Neuronal stem cell (in vitro differentiated cells): ENCODE data around the gene C6orf52.
A peak's percentile ranks its signal among the peaks of the same experiment; 100 is the strongest.
"Not testable (repeated sequence)": the region's sequence is repeated elsewhere in the genome, so short reads cannot be mapped to it uniquely, and the experiment has no call there.

Experiments used
- DNase-seq: peaks from one replicate; pipeline ENCODE4 v3.0.0-alpha.2; 2013; ENCODE audit warnings: low spot score
- H2AFZ ChIP-seq: one replicate; pipeline ENCODE4 v1.6.1; 2013; ENCODE audit warnings: mild to moderate bottlenecking, low read length, inconsistent platforms
- H2AK5ac ChIP-seq: 2 replicates; pipeline ENCODE4 v1.6.1; 2013; ENCODE audit warnings: low read depth, mild to moderate bottlenecking, inconsistent platforms, low read length, moderate library complexity, mixed read lengths
- H2BK120ac ChIP-seq: 2 replicates; pipeline ENCODE4 v1.6.1; 2013; ENCODE audit warnings: low read depth, mild to moderate bottlenecking, inconsistent platforms, low read length, moderate library complexity, mixed read lengths
- H2BK12ac ChIP-seq: one replicate; pipeline ENCODE4 v1.6.1; 2013; ENCODE audit warnings: low read length, inconsistent platforms
- H2BK15ac ChIP-seq: 2 replicates; pipeline ENCODE4 v1.6.1; 2013; ENCODE audit warnings: mild to moderate bottlenecking, low read length, inconsistent platforms, mixed read lengths
- H2BK5ac ChIP-seq: one replicate; pipeline ENCODE4 v1.6.1; 2013; ENCODE audit warnings: inconsistent platforms, mild to moderate bottlenecking, low read length, moderate library complexity
- H3K14ac ChIP-seq: one replicate; pipeline ENCODE4 v1.6.1; 2013; ENCODE audit warnings: low read length, inconsistent platforms
- H3K18ac ChIP-seq: 2 replicates; pipeline ENCODE4 v1.6.1; 2013; ENCODE audit warnings: low read length, inconsistent platforms
- H3K23ac ChIP-seq: 2 replicates; pipeline ENCODE4 v1.6.1; 2013; ENCODE audit warnings: low read depth, mild to moderate bottlenecking, mixed read lengths, low read length, inconsistent platforms; ENCODE audit not compliant: poor library complexity
- H3K27ac ChIP-seq: replicated peaks from 3 replicates; pipeline ENCODE4 v1.5.1; 2013; ENCODE audit warnings: low read length, inconsistent platforms
- H3K27me3 ChIP-seq, 3 experiments: 2 replicates each; pipeline ENCODE4 v1.6.1; 2013; ENCODE audit warnings: low read length in 3 of 3, mild to moderate bottlenecking in 2 of 3, inconsistent platforms in 1 of 3, low read depth in 1 of 3, mixed read lengths in 1 of 3, moderate library complexity in 1 of 3; ENCODE audit not compliant: control insufficient read depth in 3 of 3, insufficient read depth in 3 of 3
- H3K36me3 ChIP-seq, 2 donors: replicated peaks in 1 of 2; 2 replicates each; pipeline ENCODE4 v1.6.1; 2013; ENCODE audit warnings: low read length in 2 of 2; ENCODE audit not compliant: control insufficient read depth in 2 of 2, insufficient read depth in 2 of 2
- H3K4ac ChIP-seq: 2 replicates; pipeline ENCODE4 v1.6.1; 2013; ENCODE audit warnings: inconsistent platforms, mild to moderate bottlenecking, low read length, moderate library complexity
- H3K4me1 ChIP-seq, 2 donors: 1 replicate in 1 of 2; 2 replicates in 1 of 2; pipeline ENCODE4 v1.6.1; 2013; ENCODE audit warnings: low read length in 2 of 2, low read depth in 1 of 2; ENCODE audit not compliant: control insufficient read depth in 2 of 2, insufficient read depth in 1 of 2
- H3K4me2 ChIP-seq: one replicate; pipeline ENCODE4 v1.6.1; 2013; ENCODE audit warnings: mild to moderate bottlenecking, low read length, inconsistent platforms; ENCODE audit not compliant: insufficient read depth, poor library complexity, severe bottlenecking
- H3K4me3 ChIP-seq, 2 donors: 2 replicates each; pipeline ENCODE4 v1.5.1; 2013; ENCODE audit warnings: low read length in 2 of 2, mild to moderate bottlenecking in 2 of 2, inconsistent platforms in 1 of 2, moderate library complexity in 1 of 2
- H3K79me1 ChIP-seq: one replicate; pipeline ENCODE4 v1.6.1; 2013; ENCODE audit warnings: low read depth, mild to moderate bottlenecking, inconsistent platforms, low read length, moderate library complexity
- H3K9ac ChIP-seq: one replicate; pipeline ENCODE4 v1.6.1; 2013; ENCODE audit warnings: mild to moderate bottlenecking, low read depth, low read length, inconsistent platforms; ENCODE audit not compliant: poor library complexity
- H3K9me3 ChIP-seq, 2 donors: replicated peaks in 1 of 2; 2 replicates each; pipeline versions ENCODE3 to v1.6.1; 2013; ENCODE audit warnings: low read length in 2 of 2, mild to moderate bottlenecking in 2 of 2, inconsistent platforms in 1 of 2, low read depth in 1 of 2, mixed read lengths in 1 of 2, moderate library complexity in 1 of 2; ENCODE audit not compliant: control insufficient read depth in 2 of 2, insufficient read depth in 1 of 2
- H4K8ac ChIP-seq: one replicate; pipeline ENCODE4 v1.6.1; 2013; ENCODE audit warnings: low read depth, mild to moderate bottlenecking, inconsistent platforms, low read length, moderate library complexity
- H4K91ac ChIP-seq: one replicate; pipeline ENCODE4 v1.6.1; 2013; ENCODE audit warnings: low read length, low read depth, mild to moderate bottlenecking, inconsistent platforms; ENCODE audit not compliant: poor library complexity
- WGBS, 2 donors: extraction: QIAGEN DNeasy Blood & Tissue Kit; methylation state at CpG; one replicate each; pipeline ENCODE4 v1.1.7; 2013; ENCODE audit warnings: missing lambda C conversion rate in 2 of 2, mixed read lengths in 1 of 2; ENCODE audit not compliant: insufficient read length in 2 of 2, insufficient replicate concordance in 1 of 2; ENCODE audit errors: extremely low coverage in 2 of 2; 5-methylcytosine and 5-hydroxymethylcytosine counted together

C6orf52 gene

DNA sequence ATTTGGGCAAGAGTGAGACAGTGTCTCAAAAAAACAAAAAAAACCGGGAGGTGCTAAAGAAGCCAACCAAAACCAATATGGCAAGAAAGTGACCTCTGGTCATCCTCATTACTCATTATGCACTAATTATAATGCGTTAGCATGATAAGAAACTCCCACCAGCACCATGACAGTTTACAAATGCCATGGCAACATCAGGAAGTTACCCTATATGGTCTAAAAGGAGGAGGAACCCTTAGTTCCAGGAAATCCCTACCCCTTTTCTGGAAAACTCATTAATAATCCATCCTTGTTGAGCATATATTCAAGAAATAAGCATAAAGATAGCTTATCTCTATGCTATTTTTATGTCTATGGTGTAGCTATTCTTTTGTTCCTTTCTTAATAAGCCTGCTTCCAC lies 31.7 kb downstream of the C6orf52 start:
- Histone ChIP-seq H3K4ac (no peak overlapping the region), H3K36me3 (no peaks in the 10 kb centered on the region), H3K4me2 (no peak overlapping the region), H3K9ac (no peak overlapping the region), H3K14ac (no peak overlapping the region), H4K91ac (no peak overlapping the region), H3K18ac (no peak overlapping the region), H3K79me1 (no peaks in the 10 kb centered on the region), H2AFZ (no peak overlapping the region), H3K4me1 (no peaks in the 10 kb centered on the region), H3K23ac (no peak overlapping the region), H2BK15ac (no peak overlapping the region), H2BK5ac (no peak overlapping the region), H3K9me3 (peaks cover 0 to 2% of the 10 kb centered on the region in 2 donors), H2AK5ac (no peak overlapping the region), H2BK120ac (no peak overlapping the region), H4K8ac (no peak overlapping the region), H2BK12ac (no peak overlapping the region), H3K27ac (no peak overlapping the region), H3K4me3 (no peak overlapping the region), H3K27me3 (no peaks in the 10 kb centered on the region)
- DNase-seq = no peak
- WGBS, 2 donors = no CpG with 5 or more reads among the region's 2 CpGs

DNA sequence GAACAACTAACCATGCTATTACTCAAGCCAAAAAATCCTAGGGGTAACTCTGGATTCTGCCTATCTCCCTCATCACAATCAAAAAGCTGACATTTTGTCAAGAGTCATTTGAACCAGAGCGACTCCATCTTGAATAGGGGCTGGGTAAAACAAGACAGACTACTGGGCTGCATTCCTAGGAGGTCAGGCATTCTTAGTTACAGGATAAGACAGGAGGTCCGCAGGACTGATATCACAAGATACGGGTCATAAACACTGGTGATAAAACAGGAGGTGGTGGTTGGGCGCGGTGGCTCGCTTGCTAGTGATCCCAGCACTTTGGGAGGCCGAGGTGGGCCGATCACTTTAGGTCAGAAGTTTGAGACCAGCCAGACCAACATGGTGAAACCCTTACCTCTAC lies 32.2 kb downstream of the C6orf52 start:
- DNase-seq = no peak
- Histone ChIP-seq H3K9me3 (peaks cover 0 to 2% of the 10 kb centered on the region in 2 donors), H3K36me3 (no peaks in the 10 kb centered on the region), H2BK120ac (no peak overlapping the region), H2BK15ac (no peak overlapping the region), H3K27ac (no peak overlapping the region), H2BK12ac (no peak overlapping the region), H3K23ac (no peak overlapping the region), H3K18ac (no peak overlapping the region), H3K4me2 (no peak overlapping the region), H4K91ac (no peak overlapping the region), H3K4me1 (no peaks in the 10 kb centered on the region), H3K4me3 (no peak overlapping the region), H2AFZ (no peak overlapping the region), H3K27me3 (no peaks in the 10 kb centered on the region), H2BK5ac (no peak overlapping the region), H4K8ac (no peak overlapping the region), H3K9ac (no peak overlapping the region), H3K14ac (no peak overlapping the region), H2AK5ac (no peak overlapping the region), H3K79me1 (no peaks in the 10 kb centered on the region), H3K4ac (no peak overlapping the region)
- whole genome bisulfite sequencing, 2 donors = no CpG with 5 or more reads among the region's 8 CpGs

DNA sequence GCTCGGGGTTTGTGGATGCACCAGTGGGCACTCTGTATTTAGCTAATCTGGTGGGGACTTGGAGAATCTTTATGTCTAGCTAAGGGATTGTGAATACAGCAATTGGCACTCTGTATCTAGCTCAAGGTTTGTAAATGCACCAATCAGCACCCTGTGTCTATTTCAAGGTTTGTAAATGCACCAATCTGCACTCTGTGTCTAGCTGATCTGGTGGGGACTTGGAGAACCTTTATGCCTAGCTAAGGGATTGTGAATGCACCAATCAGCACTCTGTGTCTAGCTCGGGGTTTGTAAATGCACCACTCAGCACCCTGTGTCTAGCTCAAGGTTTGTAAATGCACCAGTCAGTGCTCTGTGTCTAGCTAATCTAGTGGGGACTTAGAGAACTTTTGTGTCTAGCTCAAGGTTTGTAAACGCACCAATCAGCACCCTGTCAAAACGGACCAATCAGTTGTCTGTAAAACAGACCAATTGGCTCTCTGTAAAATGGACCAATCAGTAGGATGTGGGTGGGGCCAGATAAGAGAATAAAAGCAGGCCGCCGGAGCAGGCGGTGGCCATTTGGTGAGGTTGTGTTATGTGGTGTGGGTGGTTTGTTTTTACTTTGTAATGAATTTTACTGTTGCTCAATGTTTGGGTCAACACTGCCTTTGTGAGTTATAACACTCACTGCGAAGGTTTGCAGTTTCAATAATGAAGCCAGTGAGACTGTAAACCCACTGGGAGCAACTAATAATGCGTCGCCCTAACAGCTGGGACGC lies 33.8 kb downstream of the C6orf52 start:
- H3K18ac ChIP-seq, H3K9me3 ChIP-seq, H2AK5ac ChIP-seq, DNase-seq, H3K4me3 ChIP-seq, H3K79me1 ChIP-seq, H4K91ac ChIP-seq, H3K4ac ChIP-seq, H3K14ac ChIP-seq, H3K36me3 ChIP-seq, H3K4me2 ChIP-seq, H3K27me3 ChIP-seq, H2BK5ac ChIP-seq, H2BK15ac ChIP-seq, H3K23ac ChIP-seq, H2BK120ac ChIP-seq, H3K9ac ChIP-seq, H4K8ac ChIP-seq, H3K27ac ChIP-seq, H2BK12ac ChIP-seq, H3K4me1 ChIP-seq: not testable (repeated sequence)
- H2AFZ ChIP-seq = peak overlapping the region; percentile 87
- WGBS, 2 donors = no CpG with 5 or more reads among the region's 11 CpGs

DNA sequence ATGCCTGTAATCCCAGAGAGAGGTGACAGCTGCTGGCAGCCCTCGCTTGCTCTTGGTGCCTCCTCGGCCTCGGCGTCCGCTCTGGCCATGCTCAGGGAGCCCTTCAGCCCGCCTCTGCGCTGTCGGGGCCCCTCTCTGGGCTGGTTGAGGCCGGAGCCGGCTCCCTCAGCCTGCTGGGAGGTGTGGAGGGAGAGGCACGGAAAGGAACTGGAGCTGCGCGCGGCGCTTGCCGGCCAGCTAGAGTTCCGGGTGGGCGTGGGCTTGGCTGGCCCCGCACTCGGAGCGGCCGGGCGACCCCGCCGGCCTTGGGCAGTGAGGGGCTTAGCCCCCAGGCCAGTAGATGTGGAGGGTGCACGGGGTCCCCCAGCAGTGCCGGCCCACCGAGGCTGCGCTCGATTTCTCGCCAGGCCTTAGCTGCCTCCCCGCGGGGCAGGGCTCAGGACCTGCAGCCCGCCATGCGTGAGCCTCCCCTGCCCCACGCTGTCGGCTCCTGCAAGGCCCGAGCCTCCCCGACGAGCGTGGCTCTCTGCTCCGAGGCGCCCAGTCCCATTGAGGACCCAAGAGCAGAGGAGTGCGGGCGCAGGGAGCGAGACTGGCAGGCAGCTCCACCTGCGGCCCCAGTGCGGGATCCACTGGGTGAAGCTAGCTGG lies 34.6 kb downstream of the C6orf52 start:
- peak overlapping the region; percentile 36 for H2BK120ac ChIP-seq
- H3K4me3 ChIP-seq = peak overlapping the region in 1 of 2 donors; percentile 76
- peak overlapping the region; percentile 44 for H4K91ac ChIP-seq
- no peak overlapping the region for H3K9ac ChIP-seq
- H3K79me1 ChIP-seq = no peaks in the 10 kb centered on the region
- no peak overlapping the region for H3K4ac ChIP-seq
- peak overlapping the region; percentile 64 for H3K14ac ChIP-seq
- no CpG with 5 or more reads among the region's 48 CpGs for WGBS, 2 donors
- no peak overlapping the region for H3K27ac ChIP-seq
- peak overlapping the region; percentile 88 for H2AK5ac ChIP-seq
- H2AFZ ChIP-seq = peak overlapping the region; percentile 87
- peak overlapping the region; percentile 66 for H3K23ac ChIP-seq
- H2BK5ac ChIP-seq = no peak overlapping the region
- DNase-seq = no peak
- peak overlapping the region; percentile 48 for H3K4me2 ChIP-seq
- H3K36me3 ChIP-seq = no peaks in the 10 kb centered on the region
- peaks cover 0 to 2% of the 10 kb centered on the region in 2 donors for H3K9me3 ChIP-seq
- H3K4me1 ChIP-seq = no peaks in the 10 kb centered on the region
- no peak overlapping the region for H2BK12ac ChIP-seq
- H3K18ac ChIP-seq = peak overlapping the region; percentile 90
- H4K8ac ChIP-seq = peak overlapping the region; percentile 30
- no peaks in the 10 kb centered on the region for H3K27me3 ChIP-seq
- H2BK15ac ChIP-seq = peak overlapping the region; percentile 59
